Mucosa of stomach (tissue), 1 donor: ENCODE measurements around the gene GTF3A.

Source experiments
- H3K27me3 ChIP-seq: one replicate; pipeline ENCODE4 v1.7.0; 2013; ENCODE audit warnings: mild to moderate bottlenecking, low read length; ENCODE audit not compliant: control insufficient read depth, insufficient read depth
- H3K36me3 ChIP-seq: one replicate; pipeline ENCODE4 v1.7.0; 2013; ENCODE audit warnings: low read length; ENCODE audit not compliant: control insufficient read depth, insufficient read depth
- H3K4me1 ChIP-seq: one replicate; pipeline ENCODE4 v1.7.0; 2013; ENCODE audit warnings: mild to moderate bottlenecking, low read length; ENCODE audit not compliant: control insufficient read depth, insufficient read depth
- H3K4me3 ChIP-seq: one replicate; pipeline ENCODE4 v1.7.0; 2013; ENCODE audit warnings: low read length
- H3K9ac ChIP-seq: one replicate; pipeline ENCODE4 v1.7.0; 2013; ENCODE audit warnings: mild to moderate bottlenecking, low read length, moderate library complexity
- H3K9me3 ChIP-seq: one replicate; pipeline ENCODE4 v1.7.0; 2013; ENCODE audit warnings: mild to moderate bottlenecking, low read length, moderate library complexity; ENCODE audit not compliant: control insufficient read depth
- donor health status: Pancreatic carcinoma.

Gene GTF3A

DNA sequence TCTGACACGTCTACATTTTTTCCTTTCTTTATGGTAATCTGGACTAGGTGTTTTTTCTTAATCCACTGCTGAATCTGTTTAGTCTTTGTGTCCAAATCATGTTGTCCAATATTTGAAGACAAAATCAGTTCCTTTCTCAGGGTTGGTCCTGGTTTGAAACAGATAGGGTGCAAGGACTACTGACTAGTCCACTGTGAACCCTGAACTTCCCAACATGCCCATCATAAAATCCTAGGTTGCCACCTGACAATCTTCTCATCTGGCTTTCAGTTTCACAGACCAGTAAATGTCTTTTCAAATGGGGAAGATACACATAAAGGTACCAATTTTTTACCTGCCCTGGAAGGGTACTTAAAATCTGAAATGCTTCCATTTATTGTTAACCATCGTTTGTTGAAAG, 12.7 kb downstream of the GTF3A start:
- Histone ChIP-seq H3K27me3 (no peaks in the 10 kb centered on the region), H3K9me3 (no peaks in the 10 kb centered on the region), H3K4me1 (peaks cover 6% of the 10 kb centered on the region), H3K36me3 (peaks cover 6% of the 10 kb centered on the region), H3K9ac (no peak overlapping the region), H3K4me3 (no peak overlapping the region)

GRCh38 chr13:27440408-27440807, 16.0 kb downstream of the GTF3A start:
- H3K9ac ChIP-seq: no peak overlapping the region
- H3K36me3 ChIP-seq: no peaks in the 10 kb centered on the region
- no peak overlapping the region for H3K4me3 ChIP-seq
- peaks cover 15% of the 10 kb centered on the region for H3K4me1 ChIP-seq
- H3K27me3 ChIP-seq: no peaks in the 10 kb centered on the region
- H3K9me3 ChIP-seq: no peaks in the 10 kb centered on the region

- H3K36me3 ChIP-seq: no peaks in the 10 kb centered on the region
- H3K4me3 ChIP-seq: no peak overlapping the region
- no peak overlapping the region for H3K9ac ChIP-seq
- no peaks in the 10 kb centered on the region for H3K27me3 ChIP-seq
- H3K9me3 ChIP-seq: no peaks in the 10 kb centered on the region
- peaks cover 15% of the 10 kb centered on the region for H3K4me1 ChIP-seq
Measured at GRCh38 chr13:27442071-27442647, 17.7 kb downstream of the GTF3A start.

- Histone ChIP-seq H3K9me3 (no peaks in the 10 kb centered on the region), H3K4me3 (no peak overlapping the region), H3K36me3 (no peaks in the 10 kb centered on the region)
Measured at GRCh38 chr13:27442797-27443196, 18.4 kb downstream of the GTF3A start.

GRCh38 chr13:27446986-27447583, 22.7 kb downstream of the GTF3A start:
- no peak overlapping the region for H3K4me3 ChIP-seq
- no peak overlapping the region for H3K9ac ChIP-seq
- H3K4me1 ChIP-seq: peaks cover 23% of the 10 kb centered on the region
- H3K36me3 ChIP-seq: no peaks in the 10 kb centered on the region
- no peaks in the 10 kb centered on the region for H3K9me3 ChIP-seq
- no peaks in the 10 kb centered on the region for H3K27me3 ChIP-seq

More at GRCh38 chr13:27442797-27443196, 18.4 kb downstream of the GTF3A start:
- no peaks in the 10 kb centered on the region for H3K27me3 ChIP-seq
- peaks cover 15% of the 10 kb centered on the region for H3K4me1 ChIP-seq
- no peak overlapping the region for H3K9ac ChIP-seq

DNA sequence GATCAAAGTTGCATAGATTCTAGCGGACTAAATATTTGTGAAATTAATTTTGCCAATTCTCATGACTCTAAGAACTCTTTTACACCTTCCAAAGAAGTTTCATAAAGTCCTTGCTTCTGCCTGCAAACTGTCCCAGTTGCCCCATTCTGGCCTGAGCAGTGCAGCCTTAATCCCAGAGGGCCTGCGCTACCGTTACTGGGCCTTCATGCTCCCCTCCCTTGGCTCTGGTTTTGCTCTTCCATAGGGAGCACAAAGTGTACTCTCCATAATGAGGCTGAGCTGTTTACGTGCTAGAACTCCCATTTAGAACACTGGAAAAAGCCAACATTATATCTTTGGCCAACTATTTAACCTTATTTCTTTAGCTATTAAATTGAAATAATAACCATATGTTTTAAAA, 23.9 kb downstream of the GTF3A start:
- H3K4me1 ChIP-seq: peaks cover 14% of the 10 kb centered on the region
- H3K9ac ChIP-seq: no peak overlapping the region
- H3K27me3 ChIP-seq: no peaks in the 10 kb centered on the region
- no peaks in the 10 kb centered on the region for H3K36me3 ChIP-seq
- H3K9me3 ChIP-seq: no peaks in the 10 kb centered on the region
- H3K4me3 ChIP-seq: no peak overlapping the region

- H3K4me3 ChIP-seq: peak overlapping the region; percentile 54
- H3K9ac ChIP-seq: peak overlapping the region; percentile 88
- no peaks in the 10 kb centered on the region for H3K27me3 ChIP-seq
Measured at GRCh38 chr13:27449081-27449603, 24.7 kb downstream of the GTF3A start.

GRCh38 chr13:27449936-27450828, 25.8 kb downstream of the GTF3A start, which contains the start of gene MTIF3:
MTIF3 (minus strand) TSS chr13:27450564; CDS start chr13:27440448, 10,116 bp downstream.
- no peaks in the 10 kb centered on the region for H3K36me3 ChIP-seq
- no peaks in the 10 kb centered on the region for H3K27me3 ChIP-seq
- peak within 1 kb of the TSS; percentile 88 for H3K9ac ChIP-seq
- H3K4me3 ChIP-seq: peak within 1 kb of the TSS; percentile 54
- no peaks in the 10 kb centered on the region for H3K9me3 ChIP-seq
- H3K4me1 ChIP-seq: peaks cover 14% of the 10 kb centered on the region

More at GRCh38 chr13:27449081-27449603, 24.7 kb downstream of the GTF3A start:
- no peaks in the 10 kb centered on the region for H3K36me3 ChIP-seq
- H3K9me3 ChIP-seq: no peaks in the 10 kb centered on the region
- peaks cover 14% of the 10 kb centered on the region for H3K4me1 ChIP-seq

DNA sequence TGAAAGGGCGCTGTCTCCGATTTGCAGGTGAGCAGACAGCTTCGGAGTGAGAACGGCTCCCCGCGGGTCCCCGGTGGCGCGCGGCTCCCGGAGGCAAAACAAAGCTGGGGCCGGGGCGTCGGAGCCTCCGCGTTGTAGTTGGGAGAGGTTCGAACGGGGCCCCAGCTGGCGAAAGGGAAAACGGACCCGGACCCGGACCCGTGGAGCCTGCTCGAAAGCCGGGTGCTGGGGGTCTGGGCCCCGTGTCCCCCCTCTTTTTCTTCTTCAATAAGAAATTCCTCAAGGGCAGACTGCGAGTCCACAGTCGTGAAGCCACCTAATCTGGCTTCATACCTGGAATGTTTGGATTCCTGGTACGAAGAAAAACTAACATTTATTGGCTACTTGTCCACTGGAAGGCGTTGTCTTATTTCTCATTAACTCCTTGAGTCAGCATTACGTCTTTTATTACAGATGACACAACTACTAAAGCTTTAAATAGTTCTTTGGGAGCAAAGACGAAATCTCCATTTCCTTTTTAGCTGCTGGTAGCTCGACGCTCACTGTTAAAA, 26.6 kb downstream of the GTF3A start:
- Histone ChIP-seq H3K9me3 (no peaks in the 10 kb centered on the region), H3K36me3 (no peaks in the 10 kb centered on the region), H3K4me1 (peaks cover 14% of the 10 kb centered on the region), H3K4me3 (peak overlapping the region; percentile 54), H3K9ac (peak overlapping the region; percentile 88), H3K27me3 (no peaks in the 10 kb centered on the region)

- Histone ChIP-seq H3K4me3 (peak overlapping the region; percentile 37), H3K27me3 (no peaks in the 10 kb centered on the region), H3K9ac (peak overlapping the region; percentile 68)
Measured at GRCh38 chr13:27455331-27455855, 31.0 kb downstream of the GTF3A start.

DNA sequence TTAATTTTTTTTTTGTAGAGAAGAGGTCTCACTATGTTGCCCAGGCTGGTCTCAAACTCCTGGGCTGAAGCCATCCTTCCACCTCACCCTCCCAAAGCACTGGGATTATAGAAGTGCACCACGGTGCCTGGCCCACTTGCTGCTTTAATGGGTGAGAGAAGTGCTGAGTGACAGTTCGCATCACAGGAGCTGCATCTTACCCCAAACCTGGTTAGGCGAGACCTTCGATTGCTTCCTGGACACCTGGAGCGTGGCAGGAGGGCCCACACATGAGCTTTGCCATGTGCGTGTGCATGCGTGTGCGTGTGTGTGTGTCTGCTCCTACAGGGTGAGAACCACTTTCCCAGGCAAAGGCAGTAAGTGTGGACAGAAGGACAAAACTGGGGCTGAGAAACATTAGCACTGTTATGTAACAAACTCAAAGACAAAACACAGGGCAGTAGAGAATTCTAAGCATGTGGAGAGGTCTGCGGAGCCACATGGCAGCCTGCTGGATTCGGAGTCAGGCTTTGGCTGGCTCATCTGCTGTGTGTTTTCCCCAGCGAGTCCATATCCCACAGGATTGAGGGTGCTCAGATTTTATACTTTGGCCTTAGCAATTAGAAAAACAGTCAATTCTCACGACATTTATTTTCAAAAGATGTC, 37.6 kb downstream of the GTF3A start:
- H3K36me3 ChIP-seq: no peaks in the 10 kb centered on the region
- no peak overlapping the region for H3K9ac ChIP-seq
- H3K4me3 ChIP-seq: no peak overlapping the region
- H3K4me1 ChIP-seq: no peaks in the 10 kb centered on the region
- H3K9me3 ChIP-seq: no peaks in the 10 kb centered on the region
- H3K27me3 ChIP-seq: no peaks in the 10 kb centered on the region

More at GRCh38 chr13:27455331-27455855, 31.0 kb downstream of the GTF3A start:
- no peaks in the 10 kb centered on the region for H3K9me3 ChIP-seq
- no peaks in the 10 kb centered on the region for H3K36me3 ChIP-seq
- H3K4me1 ChIP-seq: no peaks in the 10 kb centered on the region
